SK-N-SH (cell line): ENCODE results near the gene LIPM.

Source experiments
- CHD2 ChIP-seq: fragments of 150-350 bp; IDR thresholded peaks from 2 replicates; pipeline ENCODE4 v1.6.1; 2018; ENCODE audit warnings: low read length; ENCODE audit not compliant: partially characterized antibody
- CTCF ChIP-seq: fragments of 200-600 bp; sonication (generic); IDR thresholded peaks from 2 replicates; pipeline ENCODE4 v1.6.1; 2017; ENCODE audit warnings: antibody characterized with exemption, mild to moderate bottlenecking, moderate library complexity
- EP300 ChIP-seq, 2 experiments: IDR thresholded peaks; 2 replicates each; pipeline versions ENCODE4 v1.4.0 to v1.6.1; 2012; ENCODE audit warnings: borderline replicate concordance in 1 of 2, low read depth in 1 of 2, low read length in 1 of 2
- POLR2AphosphoS5 ChIP-seq: IDR thresholded peaks from 2 replicates; pipeline ENCODE4 v1.6.1; 2012; ENCODE audit warnings: low read depth, low read length
- RXRA ChIP-seq: IDR thresholded peaks from 2 replicates; pipeline ENCODE4 v1.4.0; 2012; ENCODE audit warnings: low read depth, mild to moderate bottlenecking, borderline replicate concordance

DNA sequence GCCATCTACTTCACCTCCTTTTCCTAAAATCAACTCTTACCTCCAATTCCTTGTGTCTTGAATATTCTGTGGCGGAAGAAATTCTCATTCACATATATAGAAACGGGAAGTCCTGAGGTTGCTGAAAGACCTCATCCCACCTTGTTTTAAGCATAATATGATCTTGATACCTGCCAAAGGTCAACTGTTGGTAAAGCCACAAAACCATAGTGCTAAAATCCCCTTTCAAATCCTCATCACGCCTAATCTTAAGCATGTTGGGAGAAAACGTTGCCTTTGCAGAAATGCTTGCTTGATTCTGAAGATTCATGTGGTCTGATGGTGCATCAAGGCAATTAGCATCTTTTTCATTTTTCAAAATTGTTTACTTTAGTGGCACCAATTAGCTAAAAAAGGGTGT, 40.6 kb downstream of the LIPM start:
- TF ChIP-seq CTCF (no peak), POLR2AphosphoS5 (no peak), RXRA (no peak), EP300 (IDR thresholded peaks at IDR 0.05; ENCODE audit: borderline replicate concordance in 1 of 2, low read depth in 1 of 2, low read length in 1 of 2) (no peak), CHD2 (no peak)
